ENCODE data around the gene HOXA1.
"Not testable (repeated sequence)": the region's sequence is repeated elsewhere in the genome, so short reads cannot be mapped to it uniquely, and the experiment has no call there.

The HOXA1 gene

GRCh38 chr7:27066148-27066547, 29.7 kb downstream of the HOXA1 start:
- DNase-seq, result no peak
- H3K27ac ChIP-seq (ENCODE audit: insufficient read depth, low read length, poor library complexity, severe bottlenecking), result no peak overlapping the region
- no peak overlapping the region for H3K4me3 ChIP-seq (ENCODE audit: insufficient read depth, low read depth, low read length, poor library complexity, severe bottlenecking)
- H3K36me3 ChIP-seq (ENCODE audit: control insufficient read depth, insufficient read depth, low read length), result no peaks in the 10 kb centered on the region
- no peaks in the 10 kb centered on the region for H3K4me1 ChIP-seq (ENCODE audit: control insufficient read depth, insufficient read depth, low read length, poor library complexity, severe bottlenecking)
- H3K9me3 ChIP-seq (ENCODE audit: control insufficient read depth, low read length), result no peaks in the 10 kb centered on the region
- no peaks in the 10 kb centered on the region for H3K27me3 ChIP-seq (replicated peaks; ENCODE audit: control insufficient read depth, insufficient read depth, low read length, poor library complexity, severe bottlenecking)

GRCh38 chr7:27065709-27066108, 30.1 kb downstream of the HOXA1 start:
- Histone ChIP-seq H3K9me3 (ENCODE audit: control insufficient read depth, low read length) (no peaks in the 10 kb centered on the region), H3K4me3 (ENCODE audit: insufficient read depth, low read depth, low read length, poor library complexity, severe bottlenecking) (no peak overlapping the region), H3K36me3 (ENCODE audit: control insufficient read depth, insufficient read depth, low read length) (no peaks in the 10 kb centered on the region), H3K27me3 (replicated peaks; ENCODE audit: control insufficient read depth, insufficient read depth, low read length, poor library complexity, severe bottlenecking) (no peaks in the 10 kb centered on the region), H3K4me1 (ENCODE audit: control insufficient read depth, insufficient read depth, low read length, poor library complexity, severe bottlenecking) (no peaks in the 10 kb centered on the region), H3K27ac (ENCODE audit: insufficient read depth, low read length, poor library complexity, severe bottlenecking) (no peak overlapping the region)
- DNase-seq, result no peak

GRCh38 chr7:27064661-27065060, 31.1 kb downstream of the HOXA1 start:
- Histone ChIP-seq H3K4me3 (ENCODE audit: insufficient read depth, low read depth, low read length, poor library complexity, severe bottlenecking) (no peak overlapping the region), H3K27ac (ENCODE audit: insufficient read depth, low read length, poor library complexity, severe bottlenecking) (no peak overlapping the region), H3K9me3 (ENCODE audit: control insufficient read depth, low read length) (no peaks in the 10 kb centered on the region), H3K27me3 (replicated peaks; ENCODE audit: control insufficient read depth, insufficient read depth, low read length, poor library complexity, severe bottlenecking) (no peaks in the 10 kb centered on the region), H3K4me1 (ENCODE audit: control insufficient read depth, insufficient read depth, low read length, poor library complexity, severe bottlenecking) (no peaks in the 10 kb centered on the region), H3K36me3 (ENCODE audit: control insufficient read depth, insufficient read depth, low read length) (no peaks in the 10 kb centered on the region)
- DNase-seq, result no peak

DNA sequence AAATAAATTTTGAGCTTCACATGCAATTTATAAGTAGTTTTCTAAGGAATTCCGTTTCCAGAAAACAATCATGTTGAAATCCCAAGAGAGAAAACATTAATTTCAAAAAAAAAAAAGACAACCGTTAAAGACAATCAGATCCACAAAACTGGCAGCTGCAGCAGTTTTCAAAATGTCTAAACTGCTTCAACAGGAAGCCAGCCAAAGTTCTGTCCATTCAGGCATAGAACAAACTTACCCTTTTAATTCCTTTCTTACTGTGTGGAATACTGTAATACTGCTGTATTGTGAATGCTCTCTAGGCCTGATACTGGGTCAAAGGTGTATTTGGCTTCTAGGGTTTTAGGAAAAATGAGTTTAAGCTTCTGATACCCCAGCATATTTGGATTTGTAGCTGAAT, 31.6 kb downstream of the HOXA1 start:
- Histone ChIP-seq H3K27me3 (replicated peaks; ENCODE audit: control insufficient read depth, insufficient read depth, low read length, poor library complexity, severe bottlenecking) (no peaks in the 10 kb centered on the region), H3K9me3 (ENCODE audit: control insufficient read depth, low read length) (no peaks in the 10 kb centered on the region), H3K27ac (ENCODE audit: insufficient read depth, low read length, poor library complexity, severe bottlenecking) (no peak overlapping the region), H3K36me3 (ENCODE audit: control insufficient read depth, insufficient read depth, low read length) (no peaks in the 10 kb centered on the region), H3K4me3 (ENCODE audit: insufficient read depth, low read depth, low read length, poor library complexity, severe bottlenecking) (no peak overlapping the region), H3K4me1 (ENCODE audit: control insufficient read depth, insufficient read depth, low read length, poor library complexity, severe bottlenecking) (no peaks in the 10 kb centered on the region)
- no peak for DNase-seq

GRCh38 chr7:27062946-27063345, 32.9 kb downstream of the HOXA1 start:
- Histone ChIP-seq H3K27ac (ENCODE audit: insufficient read depth, low read length, poor library complexity, severe bottlenecking) (no peak overlapping the region), H3K4me1 (ENCODE audit: control insufficient read depth, insufficient read depth, low read length, poor library complexity, severe bottlenecking) (no peaks in the 10 kb centered on the region), H3K36me3 (ENCODE audit: control insufficient read depth, insufficient read depth, low read length) (no peaks in the 10 kb centered on the region), H3K9me3 (ENCODE audit: control insufficient read depth, low read length) (no peaks in the 10 kb centered on the region), H3K27me3 (replicated peaks; ENCODE audit: control insufficient read depth, insufficient read depth, low read length, poor library complexity, severe bottlenecking) (no peaks in the 10 kb centered on the region), H3K4me3 (ENCODE audit: insufficient read depth, low read depth, low read length, poor library complexity, severe bottlenecking) (no peak overlapping the region)
- DNase-seq, result no peak

DNA sequence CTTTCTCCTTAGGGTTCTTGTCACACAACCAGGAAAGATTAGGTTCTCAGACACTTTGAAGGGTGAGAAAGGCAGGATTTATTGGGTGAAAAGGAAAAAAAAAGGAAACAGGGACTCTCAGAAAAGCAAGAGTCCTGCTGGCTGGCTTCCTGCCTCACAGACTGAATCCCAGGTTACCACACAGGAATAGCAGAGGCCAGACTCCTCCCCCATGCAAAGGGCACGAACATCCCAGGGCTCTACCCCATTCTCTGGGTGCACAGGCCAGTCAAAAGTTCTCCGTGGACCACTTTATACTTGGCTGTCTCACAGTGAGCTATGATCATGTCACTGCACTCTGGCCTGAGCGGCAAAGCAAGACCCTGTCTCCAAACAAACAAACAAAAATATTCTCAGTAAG, 42.6 kb downstream of the HOXA1 start:
- no peaks in the 10 kb centered on the region for H3K27me3 ChIP-seq (replicated peaks; ENCODE audit: control insufficient read depth, insufficient read depth, low read length, poor library complexity, severe bottlenecking)
- no peaks in the 10 kb centered on the region for H3K36me3 ChIP-seq (ENCODE audit: control insufficient read depth, insufficient read depth, low read length)
- H3K4me1 ChIP-seq (ENCODE audit: control insufficient read depth, insufficient read depth, low read length, poor library complexity, severe bottlenecking), result no peaks in the 10 kb centered on the region
- no peak overlapping the region for H3K27ac ChIP-seq (ENCODE audit: insufficient read depth, low read length, poor library complexity, severe bottlenecking)
- H3K4me3 ChIP-seq (ENCODE audit: insufficient read depth, low read depth, low read length, poor library complexity, severe bottlenecking), result no peak overlapping the region
- H3K9me3 ChIP-seq (ENCODE audit: control insufficient read depth, low read length), result no peaks in the 10 kb centered on the region
- no peak for DNase-seq

- no peaks in the 10 kb centered on the region for H3K27me3 ChIP-seq (replicated peaks; ENCODE audit: control insufficient read depth, insufficient read depth, low read length, poor library complexity, severe bottlenecking)
- no peak for DNase-seq
- no peaks in the 10 kb centered on the region for H3K4me1 ChIP-seq (ENCODE audit: control insufficient read depth, insufficient read depth, low read length, poor library complexity, severe bottlenecking)
- H3K9me3 ChIP-seq (ENCODE audit: control insufficient read depth, low read length), result no peaks in the 10 kb centered on the region
- H3K36me3 ChIP-seq (ENCODE audit: control insufficient read depth, insufficient read depth, low read length), result no peaks in the 10 kb centered on the region
- H3K4me3 ChIP-seq (ENCODE audit: insufficient read depth, low read depth, low read length, poor library complexity, severe bottlenecking), result no peak overlapping the region
- no peak overlapping the region for H3K27ac ChIP-seq (ENCODE audit: insufficient read depth, low read length, poor library complexity, severe bottlenecking)
These were observed 44.3 kb downstream of the HOXA1 start for GRCh38 chr7:27051451-27051850.

DNA sequence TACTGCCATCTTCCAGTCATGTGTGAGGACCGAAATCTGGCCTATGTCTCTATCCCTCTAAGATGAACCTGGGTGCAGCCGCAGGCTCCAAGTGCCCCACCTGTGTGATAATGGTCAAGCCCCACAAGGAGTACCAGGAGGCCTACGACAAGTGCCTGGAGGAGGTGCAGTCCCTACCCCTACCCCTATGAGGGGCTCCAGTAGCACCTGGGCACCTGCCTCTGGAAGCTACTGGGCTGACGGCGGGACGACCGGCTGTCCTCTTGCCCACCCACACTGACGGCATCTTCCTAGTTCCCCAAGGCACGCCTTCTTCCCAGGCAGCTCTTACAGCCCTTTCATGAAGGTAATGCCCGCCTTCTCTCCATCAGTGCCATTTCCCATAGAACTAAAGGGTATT, 47.4 kb downstream of the HOXA1 start:
- no peak overlapping the region for H3K4me3 ChIP-seq (ENCODE audit: insufficient read depth, low read depth, low read length, poor library complexity, severe bottlenecking)
- no peak overlapping the region for H3K27ac ChIP-seq (ENCODE audit: insufficient read depth, low read length, poor library complexity, severe bottlenecking)

GRCh38 chr7:27046854-27047549, 48.8 kb downstream of the HOXA1 start:
- Histone ChIP-seq H3K4me3 (ENCODE audit: insufficient read depth, low read depth, low read length, poor library complexity, severe bottlenecking) (no peak overlapping the region), H3K9me3 (ENCODE audit: control insufficient read depth, low read length) (no peaks in the 10 kb centered on the region), H3K4me1 (ENCODE audit: control insufficient read depth, insufficient read depth, low read length, poor library complexity, severe bottlenecking) (no peaks in the 10 kb centered on the region), H3K27ac (ENCODE audit: insufficient read depth, low read length, poor library complexity, severe bottlenecking) (no peak overlapping the region), H3K27me3 (replicated peaks; ENCODE audit: control insufficient read depth, insufficient read depth, low read length, poor library complexity, severe bottlenecking) (no peaks in the 10 kb centered on the region), H3K36me3 (ENCODE audit: control insufficient read depth, insufficient read depth, low read length) (no peaks in the 10 kb centered on the region)
- no peak for DNase-seq

More for the DNA sequence above, 47.4 kb downstream of the HOXA1 start:
- H3K9me3 ChIP-seq (ENCODE audit: control insufficient read depth, low read length), result no peaks in the 10 kb centered on the region
- no peaks in the 10 kb centered on the region for H3K4me1 ChIP-seq (ENCODE audit: control insufficient read depth, insufficient read depth, low read length, poor library complexity, severe bottlenecking)
- no peaks in the 10 kb centered on the region for H3K36me3 ChIP-seq (ENCODE audit: control insufficient read depth, insufficient read depth, low read length)
- no peak for DNase-seq
- H3K27me3 ChIP-seq (replicated peaks; ENCODE audit: control insufficient read depth, insufficient read depth, low read length, poor library complexity, severe bottlenecking), result no peaks in the 10 kb centered on the region

GRCh38 chr7:27045972-27046371, 49.8 kb downstream of the HOXA1 start:
- H3K27me3 ChIP-seq (replicated peaks; ENCODE audit: control insufficient read depth, insufficient read depth, low read length, poor library complexity, severe bottlenecking); H3K27ac ChIP-seq (ENCODE audit: insufficient read depth, low read length, poor library complexity, severe bottlenecking); H3K36me3 ChIP-seq (ENCODE audit: control insufficient read depth, insufficient read depth, low read length); DNase-seq; H3K4me1 ChIP-seq (ENCODE audit: control insufficient read depth, insufficient read depth, low read length, poor library complexity, severe bottlenecking); H3K4me3 ChIP-seq (ENCODE audit: insufficient read depth, low read depth, low read length, poor library complexity, severe bottlenecking); H3K9me3 ChIP-seq (ENCODE audit: control insufficient read depth, low read length): not testable (repeated sequence)

All from effector memory CD4-positive, alpha-beta T cell (primary cell).